ENCODE measurements around the gene WNK4.

DNA sequence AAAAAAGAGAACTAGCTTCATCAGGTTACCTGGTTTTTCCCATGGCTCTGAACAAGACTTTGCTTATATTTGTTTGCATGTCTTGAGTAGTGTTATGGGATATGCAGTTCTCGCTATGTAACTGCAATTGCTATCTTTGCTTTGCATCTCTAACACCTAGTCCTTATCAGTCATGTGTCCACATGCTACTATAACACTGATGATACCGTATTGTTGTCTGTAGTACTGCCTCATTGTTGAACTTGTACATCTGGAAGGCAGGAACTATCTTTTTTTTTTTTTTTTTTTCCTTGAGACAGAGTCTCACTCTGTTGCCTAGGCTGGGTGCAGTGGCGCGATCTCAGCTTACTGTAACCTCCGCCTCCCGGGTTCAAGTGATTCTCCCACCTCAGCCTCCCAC, 55.3 kb downstream of the WNK4 start:
- TF ChIP-seq EP300 (IDR thresholded peaks at IDR 0.05) (no peak), POLR2A (IDR thresholded peaks at IDR 0.05) (no peak), POLR2AphosphoS5 (IDR thresholded peaks at IDR 0.05) (no peak)
- TF ChIP-seq, protein P1, sequence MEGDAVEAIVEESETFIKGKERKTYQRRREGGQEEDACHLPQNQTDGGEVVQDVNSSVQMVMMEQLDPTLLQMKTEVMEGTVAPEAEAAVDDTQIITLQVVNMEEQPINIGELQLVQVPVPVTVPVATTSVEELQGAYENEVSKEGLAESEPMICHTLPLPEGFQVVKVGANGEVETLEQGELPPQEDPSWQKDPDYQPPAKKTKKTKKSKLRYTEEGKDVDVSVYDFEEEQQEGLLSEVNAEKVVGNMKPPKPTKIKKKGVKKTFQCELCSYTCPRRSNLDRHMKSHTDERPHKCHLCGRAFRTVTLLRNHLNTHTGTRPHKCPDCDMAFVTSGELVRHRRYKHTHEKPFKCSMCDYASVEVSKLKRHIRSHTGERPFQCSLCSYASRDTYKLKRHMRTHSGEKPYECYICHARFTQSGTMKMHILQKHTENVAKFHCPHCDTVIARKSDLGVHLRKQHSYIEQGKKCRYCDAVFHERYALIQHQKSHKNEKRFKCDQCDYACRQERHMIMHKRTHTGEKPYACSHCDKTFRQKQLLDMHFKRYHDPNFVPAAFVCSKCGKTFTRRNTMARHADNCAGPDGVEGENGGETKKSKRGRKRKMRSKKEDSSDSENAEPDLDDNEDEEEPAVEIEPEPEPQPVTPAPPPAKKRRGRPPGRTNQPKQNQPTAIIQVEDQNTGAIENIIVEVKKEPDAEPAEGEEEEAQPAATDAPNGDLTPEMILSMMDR (IDR thresholded peaks at IDR 0.05): no peak

All from upper lobe of left lung (tissue), 4 donors.